Transverse colon (tissue), 3 donors: Measurements from ENCODE around the gene NOTCH3.

Source experiments
- CTCF ChIP-seq, 5 experiments: fragments of 200-600 bp in 3 of 5; fragments of 450-650 bp in 2 of 5; sonication (generic) in 3 of 5; IDR thresholded peaks; 1 replicate in 2 of 5; 2 replicates in 3 of 5; pipeline ENCODE4 v1.5.1; 2016 to 2017; ENCODE audit warnings: antibody characterized with exemption in 5 of 5, inconsistent platforms in 3 of 5, mild to moderate bottlenecking in 2 of 5, moderate library complexity in 1 of 5
- POLR2A ChIP-seq: fragments of 450-650 bp; IDR thresholded peaks from one replicate; pipeline ENCODE4 v1.6.1; 2016; ENCODE audit warnings: antibody characterized with exemption, mild to moderate bottlenecking, moderate library complexity

GRCh38 chr19:15138427-15138826, 62.4 kb downstream of the NOTCH3 start:
- TF ChIP-seq POLR2A (no peak), CTCF (IDR thresholded peaks at IDR 0.05) (no peak)
